HG03196 (cell line): ENCODE results near the gene UPK3B.
"Not testable (repeated sequence)": the region's sequence is repeated elsewhere in the genome, so short reads cannot be mapped to it uniquely, and the experiment has no call there.

Source experiments
- ATAC-seq: cut with Tn5 transposase; IDR thresholded peaks from one replicate; pipeline ENCODE4 v1.9.1; 2021; ENCODE audit not compliant: unreplicated experiment

The UPK3B gene

GRCh38 chr7:76487969-76488368 is 22.4 kb upstream of the UPK3B start:
- not testable (repeated sequence) for ATAC-seq

GRCh38 chr7:76492139-76492538 is 18.2 kb upstream of the UPK3B start:
- not testable (repeated sequence) for ATAC-seq

GRCh38 chr7:76495717-76496116 is 14.6 kb upstream of the UPK3B start:
- not testable (repeated sequence) for ATAC-seq

- not testable (repeated sequence) for ATAC-seq
Observed at GRCh38 chr7:76497918-76498582, 12.3 kb upstream of the UPK3B start.

GRCh38 chr7:76498583-76499200 is 11.7 kb upstream of the UPK3B start:
- ATAC-seq, result not testable (repeated sequence)

GRCh38 chr7:76499201-76499923 is 11.0 kb upstream of the UPK3B start:
- not testable (repeated sequence) for ATAC-seq

- ATAC-seq, result not testable (repeated sequence)
Observed at GRCh38 chr7:76499924-76500241, 10.5 kb upstream of the UPK3B start.

GRCh38 chr7:76502224-76502623 is 8.1 kb upstream of the UPK3B start:
- ATAC-seq, result not testable (repeated sequence)

GRCh38 chr7:76502836-76503235 is 7.5 kb upstream of the UPK3B start:
- not testable (repeated sequence) for ATAC-seq

- not testable (repeated sequence) for ATAC-seq
Observed at GRCh38 chr7:76503244-76503643, 7.1 kb upstream of the UPK3B start.

- not testable (repeated sequence) for ATAC-seq
Observed at GRCh38 chr7:76504351-76505167, 5.8 kb upstream of the UPK3B start.

- no peak for ATAC-seq
Observed at GRCh38 chr7:76505168-76506080, 4.9 kb upstream of the UPK3B start.

- no peak for ATAC-seq
Observed at GRCh38 chr7:76506081-76506440, 4.3 kb upstream of the UPK3B start.

- not testable (repeated sequence) for ATAC-seq
Observed at GRCh38 chr7:76506643-76507042, 3.7 kb upstream of the UPK3B start.

GRCh38 chr7:76507723-76508406 is 2.5 kb upstream of the UPK3B start:
- no peak for ATAC-seq

GRCh38 chr7:76511200-76511910 is 1.0 kb downstream of the UPK3B start:
- ATAC-seq, result not testable (repeated sequence)

GRCh38 chr7:76511911-76512885 is 1.8 kb downstream of the UPK3B start:
- ATAC-seq, result not testable (repeated sequence)
